Ectodermal cell (in vitro differentiated cells): ENCODE data around the gene EXOSC2.

Experiments used
- H3K27ac ChIP-seq: 2 replicates; pipeline ENCODE4 v1.7.0; 2013; ENCODE audit warnings: mild to moderate bottlenecking, low read depth, low read length; ENCODE audit not compliant: insufficient read depth, poor library complexity, severe bottlenecking
- H3K27me3 ChIP-seq: 2 replicates; pipeline ENCODE4 v1.7.0; 2013; ENCODE audit warnings: mild to moderate bottlenecking, low read length; ENCODE audit not compliant: insufficient read depth, control insufficient read depth, poor library complexity, severe bottlenecking
- H3K36me3 ChIP-seq: one replicate; pipeline ENCODE4 v1.7.0; 2013; ENCODE audit warnings: low read length; ENCODE audit not compliant: control insufficient read depth, insufficient read depth
- H3K4me1 ChIP-seq: one replicate; pipeline ENCODE4 v1.7.0; 2013; ENCODE audit warnings: low read length; ENCODE audit not compliant: control insufficient read depth, insufficient read depth
- H3K4me3 ChIP-seq: 2 replicates; pipeline ENCODE4 v1.7.0; 2013; ENCODE audit warnings: low read depth, low read length, control low read depth; ENCODE audit not compliant: insufficient read depth
- H3K9me3 ChIP-seq: 2 replicates; pipeline ENCODE4 v1.7.0; 2013; ENCODE audit warnings: mild to moderate bottlenecking, low read length, moderate library complexity; ENCODE audit not compliant: control insufficient read depth
- WGBS, 2 experiments: methylation state at CpG; one replicate each; pipeline ENCODE4 v1.1.7; 2013; ENCODE audit warnings: missing lambda C conversion rate in 2 of 2; 5-methylcytosine and 5-hydroxymethylcytosine counted together

Gene EXOSC2

GRCh38 chr9:130732793-130733221 is 39.2 kb downstream of the EXOSC2 start:
- Histone ChIP-seq H3K27ac (no peak overlapping the region), H3K9me3 (no peaks in the 10 kb centered on the region), H3K4me1 (no peaks in the 10 kb centered on the region), H3K4me3 (no peak overlapping the region), H3K36me3 (no peaks in the 10 kb centered on the region), H3K27me3 (no peaks in the 10 kb centered on the region)
- WGBS, 2 experiments = 94 to 96% methylated on average over 5 of the region's 5 CpGs

- WGBS, 2 experiments = 92 to 97% methylated on average over 3 to 4 of the region's 4 CpGs
- Histone ChIP-seq H3K4me1 (no peaks in the 10 kb centered on the region), H3K27ac (no peak overlapping the region), H3K36me3 (no peaks in the 10 kb centered on the region), H3K9me3 (no peaks in the 10 kb centered on the region), H3K27me3 (no peaks in the 10 kb centered on the region), H3K4me3 (no peak overlapping the region)
These were observed 42.0 kb downstream of the EXOSC2 start for GRCh38 chr9:130735566-130735965.

GRCh38 chr9:130736834-130737233 is 43.3 kb downstream of the EXOSC2 start:
- 77 to 100% methylated on average over 1 of the region's 1 CpG for WGBS, 2 experiments
- H3K4me1 ChIP-seq = no peaks in the 10 kb centered on the region
- H3K27me3 ChIP-seq = no peaks in the 10 kb centered on the region
- H3K4me3 ChIP-seq = no peak overlapping the region
- H3K9me3 ChIP-seq = no peaks in the 10 kb centered on the region
- H3K36me3 ChIP-seq = no peaks in the 10 kb centered on the region
- no peak overlapping the region for H3K27ac ChIP-seq

- WGBS, 2 experiments = 80 to 89% methylated on average over 2 of the region's 3 CpGs
These were observed 44.7 kb downstream of the EXOSC2 start for GRCh38 chr9:130738281-130738680.

GRCh38 chr9:130739081-130739480 is 45.5 kb downstream of the EXOSC2 start:
- Histone ChIP-seq H3K36me3 (no peaks in the 10 kb centered on the region), H3K9me3 (no peaks in the 10 kb centered on the region), H3K4me1 (no peaks in the 10 kb centered on the region), H3K27me3 (no peaks in the 10 kb centered on the region), H3K4me3 (no peak overlapping the region), H3K27ac (no peak overlapping the region)
- 87 to 92% methylated on average over 3 to 4 of the region's 4 CpGs for WGBS, 2 experiments

More at GRCh38 chr9:130738281-130738680, 44.7 kb downstream of the EXOSC2 start:
- H3K4me3 ChIP-seq = no peak overlapping the region
- H3K4me1 ChIP-seq = no peaks in the 10 kb centered on the region
- H3K27ac ChIP-seq = no peak overlapping the region
- H3K9me3 ChIP-seq = no peaks in the 10 kb centered on the region
- H3K36me3 ChIP-seq = no peaks in the 10 kb centered on the region
- H3K27me3 ChIP-seq = no peaks in the 10 kb centered on the region

GRCh38 chr9:130740218-130741023 is 46.8 kb downstream of the EXOSC2 start:
- Histone ChIP-seq H3K27me3 (no peaks in the 10 kb centered on the region), H3K27ac (no peak overlapping the region), H3K4me3 (no peak overlapping the region), H3K4me1 (no peaks in the 10 kb centered on the region), H3K36me3 (no peaks in the 10 kb centered on the region), H3K9me3 (no peaks in the 10 kb centered on the region)
- 93 to 95% methylated on average over 9 to 11 of the region's 11 CpGs for WGBS, 2 experiments

GRCh38 chr9:130741024-130741305 is 47.4 kb downstream of the EXOSC2 start:
- Histone ChIP-seq H3K4me1 (no peaks in the 10 kb centered on the region), H3K9me3 (no peaks in the 10 kb centered on the region), H3K27ac (no peak overlapping the region), H3K36me3 (no peaks in the 10 kb centered on the region), H3K27me3 (no peaks in the 10 kb centered on the region), H3K4me3 (no peak overlapping the region)
- 94 to 95% methylated on average over 3 of the region's 3 CpGs for WGBS, 2 experiments

GRCh38 chr9:130741831-130742449 is 48.4 kb downstream of the EXOSC2 start:
- 94 to 95% methylated on average over 7 of the region's 7 CpGs for WGBS, 2 experiments
- H3K9me3 ChIP-seq = no peaks in the 10 kb centered on the region
- H3K36me3 ChIP-seq = no peaks in the 10 kb centered on the region
- H3K4me3 ChIP-seq = no peak overlapping the region
- H3K4me1 ChIP-seq = no peaks in the 10 kb centered on the region
- no peaks in the 10 kb centered on the region for H3K27me3 ChIP-seq
- no peak overlapping the region for H3K27ac ChIP-seq

- H3K36me3 ChIP-seq = no peaks in the 10 kb centered on the region
- no peaks in the 10 kb centered on the region for H3K9me3 ChIP-seq
- H3K4me3 ChIP-seq = no peak overlapping the region
- no peak overlapping the region for H3K27ac ChIP-seq
- H3K27me3 ChIP-seq = no peaks in the 10 kb centered on the region
- H3K4me1 ChIP-seq = no peaks in the 10 kb centered on the region
- 91 to 93% methylated on average over 4 of the region's 4 CpGs for whole genome bisulfite sequencing, 2 experiments
These were observed 50.1 kb downstream of the EXOSC2 start for GRCh38 chr9:130743656-130744055.

- Histone ChIP-seq H3K36me3 (no peaks in the 10 kb centered on the region), H3K4me3 (no peak overlapping the region), H3K27me3 (no peaks in the 10 kb centered on the region), H3K4me1 (no peaks in the 10 kb centered on the region), H3K9me3 (no peaks in the 10 kb centered on the region), H3K27ac (peak overlapping the region; percentile 16)
- 78 to 88% methylated on average over 5 of the region's 5 CpGs for WGBS, 2 experiments
These were observed 51.7 kb downstream of the EXOSC2 start for GRCh38 chr9:130745210-130745800.
